CD14-positive monocyte (primary cell): Measurements from ENCODE around the gene UBE2M. TPM values are rescaled to one million over a fixed set of nuclear protein-coding genes. Genes with fewer than 3 reads are reported as not detected.

ENCODE experiments used
- DNase-seq, 3 donors: peaks; one replicate each; pipeline ENCODE4 v3.0.0-alpha.2; 2011 to 2022
- H2AFZ ChIP-seq: 2 replicates; pipeline ENCODE4 v1.6.0; 2012; ENCODE audit warnings: mild to moderate bottlenecking, low read depth, low read length, inconsistent platforms; ENCODE audit not compliant: insufficient read depth, poor library complexity, severe bottlenecking
- H3K27ac ChIP-seq, 2 donors: 1 replicate in 1 of 2; 2 replicates in 1 of 2; pipeline ENCODE4 v1.5.1; 2012 to 2013; ENCODE audit warnings: low read length in 2 of 2, control low read depth in 1 of 2, inconsistent platforms in 1 of 2, low read depth in 1 of 2, mild to moderate bottlenecking in 1 of 2
- H3K27me3 ChIP-seq, 2 donors: one replicate each; pipeline versions ENCODE4 v1.6.0 to v1.6.1; 2011 to 2013; ENCODE audit warnings: low read length in 2 of 2; ENCODE audit not compliant: control insufficient read depth in 2 of 2, insufficient read depth in 2 of 2
- H3K36me3 ChIP-seq, 2 donors: replicated peaks in 1 of 2; 1 replicate in 1 of 2; 2 replicates in 1 of 2; pipeline versions ENCODE4 v1.5.1 to v1.6.1; 2012 to 2013; ENCODE audit warnings: low read length in 2 of 2, control low read depth in 1 of 2, inconsistent platforms in 1 of 2, mild to moderate bottlenecking in 1 of 2; ENCODE audit not compliant: insufficient read depth in 2 of 2, control insufficient read depth in 1 of 2
- H3K4me1 ChIP-seq, 2 donors: 1 replicate in 1 of 2; 2 replicates in 1 of 2; pipeline versions ENCODE4 v1.5.1 to v1.6.1; 2012 to 2013; ENCODE audit warnings: low read length in 2 of 2, control low read depth in 1 of 2, inconsistent platforms in 1 of 2, mild to moderate bottlenecking in 1 of 2, moderate library complexity in 1 of 2; ENCODE audit not compliant: insufficient read depth in 2 of 2, control insufficient read depth in 1 of 2
- H3K4me2 ChIP-seq: replicated peaks from 2 replicates; pipeline ENCODE3; 2012; ENCODE audit warnings: low read length, moderate library complexity, mild to moderate bottlenecking; ENCODE audit not compliant: poor library complexity, severe bottlenecking; ENCODE audit errors: extremely low read depth
- H3K4me3 ChIP-seq, 3 experiments: fragments of 200-600 bp in 1 of 3; sonication (generic) in 1 of 3; replicated peaks in 1 of 3; 1 replicate in 2 of 3; 2 replicates in 1 of 3; pipeline ENCODE4 v1.5.1; 2011 to 2013; ENCODE audit warnings: low read length in 3 of 3, mild to moderate bottlenecking in 3 of 3, control low read depth in 2 of 3, low read depth in 2 of 3, inconsistent platforms in 1 of 3, moderate library complexity in 1 of 3
- H3K79me2 ChIP-seq: 2 replicates; pipeline ENCODE4 v1.6.0; 2012; ENCODE audit warnings: mild to moderate bottlenecking, control low read depth, inconsistent platforms, low read length, moderate library complexity; ENCODE audit not compliant: insufficient read depth
- H3K9ac ChIP-seq: 2 replicates; pipeline ENCODE4 v1.6.0; 2017; ENCODE audit warnings: low read length, mild to moderate bottlenecking; ENCODE audit not compliant: insufficient read depth, poor library complexity, severe bottlenecking
- H3K9me3 ChIP-seq, 2 donors: replicated peaks in 1 of 2; 1 replicate in 1 of 2; 2 replicates in 1 of 2; pipeline versions ENCODE4 v1.5.1 to v1.6.1; 2012 to 2013; ENCODE audit warnings: low read length in 2 of 2, control low read depth in 1 of 2; ENCODE audit not compliant: control insufficient read depth in 1 of 2, insufficient read depth in 1 of 2
- H4K20me1 ChIP-seq: 2 replicates; pipeline ENCODE4 v1.6.0; 2012; ENCODE audit warnings: mild to moderate bottlenecking, low read length, control low read depth, moderate library complexity; ENCODE audit not compliant: insufficient read depth
- H3K27ac Mint-ChIP-seq, 7 donors: one replicate each; pipeline ENCODE4 v1.8.0; 2020; ENCODE audit warnings: mild to moderate bottlenecking in 7 of 7, mixed read lengths in 7 of 7, moderate library complexity in 6 of 7, inconsistent platforms in 2 of 7
- H3K27me3 Mint-ChIP-seq, 3 donors: one replicate each; pipeline ENCODE4 v1.8.0; 2021 to 2022; ENCODE audit warnings: low read depth in 3 of 3, mild to moderate bottlenecking in 3 of 3, mixed read lengths in 3 of 3, moderate library complexity in 3 of 3, inconsistent platforms in 1 of 3
- H3K36me3 Mint-ChIP-seq, 2 donors: one replicate each; pipeline ENCODE4 v1.8.0; 2020; ENCODE audit warnings: mixed read lengths in 2 of 2, inconsistent platforms in 1 of 2, mild to moderate bottlenecking in 1 of 2
- H3K4me1 Mint-ChIP-seq: one replicate; pipeline ENCODE4 v1.8.0; 2020; ENCODE audit warnings: mild to moderate bottlenecking, mixed read lengths
- H3K4me3 Mint-ChIP-seq, 2 donors: one replicate each; pipeline ENCODE4 v1.8.0; 2020; ENCODE audit warnings: mild to moderate bottlenecking in 2 of 2, mixed read lengths in 2 of 2, moderate library complexity in 1 of 2
- H3K9me3 Mint-ChIP-seq, 7 donors: one replicate each; pipeline ENCODE4 v1.8.0; 2020 to 2022; ENCODE audit warnings: mixed read lengths in 7 of 7, mild to moderate bottlenecking in 6 of 7, moderate library complexity in 6 of 7, inconsistent platforms in 2 of 7
- WGBS: methylation state at CpG from one replicate; pipeline ENCODE4 v1.1.5; 2013; ENCODE audit warnings: missing lambda C conversion rate; ENCODE audit not compliant: insufficient coverage; 5-methylcytosine and 5-hydroxymethylcytosine counted together
- intact Hi-C, 2 donors: fragments of 100-400 bp; cut with micrococcal nuclease; formaldehyde crosslinking; loops; one replicate each; pipeline versions ENCODE4 v1.15.0 to v1.15.1; 2023
- polyA plus RNA-seq, 3 donors: library from polyadenylated mRNA; depleted of rRNA in 1 of 3; unstranded in 2 of 3; stranded (reverse) in 1 of 3; fragments of 300-500 nt in 2 of 3; fragments of >200 nt in 1 of 3; fragmentation: Illumina TruSeq in 2 of 3; gene quantifications; 1 replicate in 2 of 3; 2 replicates in 1 of 3; pipeline ENCODE4 v1.2.3, GENCODE V29; 2012 to 2021
- TF ChIP-seq, protein P1 (sequence below): fragments of 200-600 bp; IDR thresholded peaks from one replicate; pipeline ENCODE4 v1.8.0; 2022; ENCODE audit warnings: antibody characterized with exemption, mild to moderate bottlenecking

UBE2M gene
- polyA plus RNA-seq, 3 donors, result 7.8 to 84.6 (median 14.3) TPM

DNA sequence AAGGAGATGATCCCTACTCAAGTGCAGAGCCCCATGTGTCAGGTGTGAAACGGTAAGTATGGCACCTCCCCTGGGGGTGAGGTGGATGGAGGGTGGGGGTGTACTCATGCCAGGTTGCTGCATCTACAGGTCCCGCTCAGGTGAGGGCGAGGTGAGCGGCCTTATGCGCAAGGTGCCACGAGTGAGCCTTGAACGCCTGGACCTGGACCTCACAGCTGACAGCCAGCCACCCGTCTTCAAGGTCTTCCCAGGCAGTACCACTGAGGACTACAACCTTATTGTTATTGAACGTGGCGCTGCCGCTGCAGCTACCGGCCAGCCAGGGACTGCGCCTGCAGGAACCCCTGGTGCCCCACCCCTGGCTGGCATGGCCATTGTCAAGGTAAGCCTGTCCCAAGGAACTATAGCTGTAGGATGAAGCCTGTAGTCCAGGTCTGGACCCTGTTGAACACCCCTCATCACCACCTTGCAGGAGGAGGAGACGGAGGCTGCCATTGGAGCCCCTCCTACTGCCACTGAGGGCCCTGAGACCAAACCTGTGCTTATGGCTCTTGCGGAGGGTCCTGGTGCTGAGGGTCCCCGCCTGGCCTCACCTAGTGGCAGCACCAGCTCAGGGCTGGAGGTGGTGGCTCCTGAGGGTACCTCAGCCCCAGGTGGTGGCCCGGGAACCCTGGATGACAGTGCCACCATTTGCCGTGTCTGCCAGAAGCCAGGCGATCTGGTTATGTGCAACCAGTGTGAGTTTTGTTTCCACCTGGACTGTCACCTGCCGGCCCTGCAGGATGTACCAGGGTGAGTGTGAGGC, 9.3 kb downstream of the UBE2M start:
- H3K27ac Mint-ChIP-seq, result peak overlapping the region in 1 of 7 donors; percentile 76
- TF ChIP-seq, protein P1, sequence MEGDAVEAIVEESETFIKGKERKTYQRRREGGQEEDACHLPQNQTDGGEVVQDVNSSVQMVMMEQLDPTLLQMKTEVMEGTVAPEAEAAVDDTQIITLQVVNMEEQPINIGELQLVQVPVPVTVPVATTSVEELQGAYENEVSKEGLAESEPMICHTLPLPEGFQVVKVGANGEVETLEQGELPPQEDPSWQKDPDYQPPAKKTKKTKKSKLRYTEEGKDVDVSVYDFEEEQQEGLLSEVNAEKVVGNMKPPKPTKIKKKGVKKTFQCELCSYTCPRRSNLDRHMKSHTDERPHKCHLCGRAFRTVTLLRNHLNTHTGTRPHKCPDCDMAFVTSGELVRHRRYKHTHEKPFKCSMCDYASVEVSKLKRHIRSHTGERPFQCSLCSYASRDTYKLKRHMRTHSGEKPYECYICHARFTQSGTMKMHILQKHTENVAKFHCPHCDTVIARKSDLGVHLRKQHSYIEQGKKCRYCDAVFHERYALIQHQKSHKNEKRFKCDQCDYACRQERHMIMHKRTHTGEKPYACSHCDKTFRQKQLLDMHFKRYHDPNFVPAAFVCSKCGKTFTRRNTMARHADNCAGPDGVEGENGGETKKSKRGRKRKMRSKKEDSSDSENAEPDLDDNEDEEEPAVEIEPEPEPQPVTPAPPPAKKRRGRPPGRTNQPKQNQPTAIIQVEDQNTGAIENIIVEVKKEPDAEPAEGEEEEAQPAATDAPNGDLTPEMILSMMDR, result no peak
- H3K9ac ChIP-seq, result no peak overlapping the region
- peaks cover 64% of the 10 kb centered on the region for H3K79me2 ChIP-seq
- no peaks in the 10 kb centered on the region for H3K27me3 Mint-ChIP-seq
- H3K4me2 ChIP-seq, result no peak overlapping the region
- H3K9me3 ChIP-seq, result no peaks in the 10 kb centered on the region
- H3K4me3 Mint-ChIP-seq, result no peak overlapping the region
- H3K36me3 ChIP-seq, result peaks cover 66 to 69% of the 10 kb centered on the region in 2 donors
- no peak overlapping the region for H3K4me3 ChIP-seq
- peaks cover 66 to 81% of the 10 kb centered on the region in 2 donors for H3K36me3 Mint-ChIP-seq
- intact Hi-C loops, result no loop called here
- WGBS, result 97% methylated on average over 20 of the region's 20 CpGs
- H3K4me1 ChIP-seq, result peaks cover 25 to 28% of the 10 kb centered on the region in 2 donors
- no peaks in the 10 kb centered on the region for H3K27me3 ChIP-seq
- H3K9me3 Mint-ChIP-seq, result peaks cover 0 to 2% (median 0%) of the 10 kb centered on the region in 7 donors
- H4K20me1 ChIP-seq, result peaks cover 80% of the 10 kb centered on the region
- no peak for DNase-seq
- H2AFZ ChIP-seq, result no peak overlapping the region
- no peak overlapping the region for H3K27ac ChIP-seq
- peaks cover 32% of the 10 kb centered on the region for H3K4me1 Mint-ChIP-seq

DNA sequence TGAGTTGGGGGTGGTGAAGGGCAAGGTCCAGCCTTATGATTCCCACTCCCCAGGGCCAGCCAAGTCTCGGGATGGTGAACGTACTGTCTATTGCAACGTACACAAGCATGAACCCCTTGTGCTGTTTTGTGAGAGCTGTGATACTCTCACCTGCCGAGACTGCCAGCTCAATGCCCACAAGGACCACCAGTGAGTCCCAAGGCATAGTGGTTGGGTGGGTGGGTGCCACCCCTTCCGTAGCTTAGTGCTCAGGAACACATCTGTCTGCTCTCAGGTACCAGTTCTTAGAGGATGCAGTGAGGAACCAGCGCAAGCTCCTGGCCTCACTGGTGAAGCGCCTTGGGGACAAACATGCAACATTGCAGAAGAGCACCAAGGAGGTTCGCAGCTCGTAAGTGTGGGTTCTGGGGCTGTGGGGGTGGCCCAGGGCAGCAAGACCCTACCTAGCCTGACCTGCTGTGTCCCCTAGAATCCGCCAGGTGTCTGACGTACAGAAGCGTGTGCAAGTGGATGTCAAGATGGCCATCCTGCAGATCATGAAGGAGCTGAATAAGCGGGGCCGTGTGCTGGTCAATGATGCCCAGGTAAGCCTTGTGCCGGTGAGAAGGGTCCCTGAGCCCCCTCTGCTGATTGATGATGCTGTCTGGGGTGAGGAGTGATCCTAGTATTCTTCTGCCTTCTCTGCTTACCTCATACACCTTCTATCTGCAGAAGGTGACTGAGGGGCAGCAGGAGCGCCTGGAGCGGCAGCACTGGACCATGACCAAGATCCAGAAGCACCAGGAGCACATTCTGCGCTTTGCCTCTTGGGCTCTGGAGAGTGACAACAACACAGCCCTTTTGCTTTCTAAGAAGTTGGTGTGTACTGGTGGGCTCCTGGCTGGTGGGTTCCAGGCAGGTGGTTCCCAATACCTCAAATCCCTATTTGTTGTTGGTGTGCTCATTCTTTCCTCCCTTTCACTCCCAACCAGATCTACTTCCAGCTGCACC, 10.8 kb downstream of the UBE2M start:
- DNase-seq, result no peak
- Histone ChIP-seq H3K4me1 (peaks cover 26 to 29% of the 10 kb centered on the region in 2 donors), H3K4me2 (no peak overlapping the region), H3K36me3 (peaks cover 56 to 57% of the 10 kb centered on the region in 2 donors), H3K79me2 (peaks cover 56% of the 10 kb centered on the region), H3K27me3 (no peaks in the 10 kb centered on the region), H3K4me3 (no peak overlapping the region), H3K9ac (no peak overlapping the region), H2AFZ (no peak overlapping the region), H4K20me1 (peaks cover 76% of the 10 kb centered on the region), H3K27ac (no peak overlapping the region), H3K9me3 (no peaks in the 10 kb centered on the region)
- intact Hi-C loops, result no loop called here
- no peak overlapping the region for H3K4me3 Mint-ChIP-seq
- peaks cover 33% of the 10 kb centered on the region for H3K4me1 Mint-ChIP-seq
- peak overlapping the region in 3 of 7 donors; percentile 32 to 62 (median 41) for H3K27ac Mint-ChIP-seq
- H3K9me3 Mint-ChIP-seq, result peaks cover 0 to 2% (median 0%) of the 10 kb centered on the region in 7 donors
- WGBS, result 96% methylated on average over 10 of the region's 18 CpGs
- TF ChIP-seq, protein P1, result no peak
- H3K27me3 Mint-ChIP-seq, result peaks cover 0 to under 1% (median 0%) of the 10 kb centered on the region in 3 donors
- peaks cover 53 to 67% of the 10 kb centered on the region in 2 donors for H3K36me3 Mint-ChIP-seq
